Neuron (in vitro differentiated cells): ENCODE results near the gene AIF1.

ENCODE experiments used
- H2AFZ ChIP-seq: one replicate; pipeline ENCODE4 v1.6.1; 2013; ENCODE audit warnings: low read depth, mild to moderate bottlenecking, inconsistent platforms, low read length, moderate library complexity
- H3K27me3 ChIP-seq: one replicate; pipeline ENCODE4 v1.6.1; 2013; ENCODE audit warnings: low read length; ENCODE audit not compliant: insufficient read depth
- H3K36me3 ChIP-seq: one replicate; pipeline ENCODE4 v1.6.1; 2013; ENCODE audit warnings: low read length; ENCODE audit not compliant: insufficient read depth
- H3K4me1 ChIP-seq: one replicate; pipeline ENCODE4 v1.6.1; 2013; ENCODE audit warnings: low read length; ENCODE audit not compliant: insufficient read depth
- H3K4me3 ChIP-seq: 2 replicates; pipeline ENCODE4 v1.5.1; 2013; ENCODE audit warnings: mild to moderate bottlenecking, low read length, moderate library complexity
- H3K9me3 ChIP-seq: one replicate; pipeline ENCODE4 v1.6.1; 2013; ENCODE audit warnings: low read length

Gene AIF1

GRCh38 chr6:31651602-31652191 lies 36.7 kb downstream of the AIF1 start:
- peak overlapping the region; percentile 76 for H3K4me3 ChIP-seq
- H3K27me3 ChIP-seq: no peaks in the 10 kb centered on the region
- peaks cover 32% of the 10 kb centered on the region for H3K36me3 ChIP-seq
- no peaks in the 10 kb centered on the region for H3K9me3 ChIP-seq
- no peak overlapping the region for H2AFZ ChIP-seq
- peaks cover 12% of the 10 kb centered on the region for H3K4me1 ChIP-seq

- Histone ChIP-seq H2AFZ (peak overlapping the region; percentile 1), H3K27me3 (no peaks in the 10 kb centered on the region), H3K9me3 (no peaks in the 10 kb centered on the region), H3K4me1 (peaks cover 12% of the 10 kb centered on the region), H3K36me3 (peaks cover 33% of the 10 kb centered on the region), H3K4me3 (peak overlapping the region; percentile 76)
These were observed 38.1 kb downstream of the AIF1 start for GRCh38 chr6:31652925-31653724.

- Histone ChIP-seq H2AFZ (no peak overlapping the region), H3K36me3 (peaks cover 20% of the 10 kb centered on the region), H3K9me3 (no peaks in the 10 kb centered on the region), H3K4me3 (no peak overlapping the region), H3K27me3 (no peaks in the 10 kb centered on the region), H3K4me1 (peaks cover 26% of the 10 kb centered on the region)
These were observed 39.7 kb downstream of the AIF1 start for GRCh38 chr6:31654574-31655348.

- Histone ChIP-seq H3K4me1 (peaks cover 32% of the 10 kb centered on the region), H2AFZ (no peak within 1 kb of the TSS), H3K27me3 (no peaks in the 10 kb centered on the region), H3K9me3 (no peaks in the 10 kb centered on the region), H3K4me3 (no peak within 1 kb of the TSS), H3K36me3 (peaks cover 20% of the 10 kb centered on the region)
These were observed 40.6 kb downstream of the AIF1 start, which contains the start of gene APOM for GRCh38 chr6:31655349-31656237. Gene APOM, plus strand, starts transcription at chr6:31655894. Its CDS starts 73 bp downstream, at chr6:31655967.

GRCh38 chr6:31657406-31658157 lies 42.5 kb downstream of the AIF1 start:
- no peak overlapping the region for H2AFZ ChIP-seq
- H3K9me3 ChIP-seq: no peaks in the 10 kb centered on the region
- H3K36me3 ChIP-seq: peaks cover 31% of the 10 kb centered on the region
- H3K4me3 ChIP-seq: no peak overlapping the region
- H3K4me1 ChIP-seq: peaks cover 27% of the 10 kb centered on the region
- H3K27me3 ChIP-seq: no peaks in the 10 kb centered on the region

- Histone ChIP-seq H3K27me3 (no peaks in the 10 kb centered on the region), H3K36me3 (peaks cover 33% of the 10 kb centered on the region), H3K4me1 (peaks cover 29% of the 10 kb centered on the region), H3K4me3 (no peak overlapping the region), H3K9me3 (no peaks in the 10 kb centered on the region), H2AFZ (no peak overlapping the region)
These were observed 43.2 kb downstream of the AIF1 start for GRCh38 chr6:31658158-31658688.

GRCh38 chr6:31658983-31659648 lies 44.1 kb downstream of the AIF1 start:
- Histone ChIP-seq H3K4me3 (peak overlapping the region; percentile 98), H3K4me1 (peaks cover 36% of the 10 kb centered on the region), H3K9me3 (no peaks in the 10 kb centered on the region), H2AFZ (no peak overlapping the region), H3K27me3 (no peaks in the 10 kb centered on the region), H3K36me3 (peaks cover 42% of the 10 kb centered on the region)

GRCh38 chr6:31659649-31660380 lies 44.8 kb downstream of the AIF1 start:
- Histone ChIP-seq H3K4me3 (peak overlapping the region; percentile 98), H3K9me3 (no peaks in the 10 kb centered on the region), H3K36me3 (peaks cover 42% of the 10 kb centered on the region), H3K27me3 (no peaks in the 10 kb centered on the region), H2AFZ (peak overlapping the region; percentile 62), H3K4me1 (peaks cover 40% of the 10 kb centered on the region)

- Histone ChIP-seq H3K4me1 (peaks cover 40% of the 10 kb centered on the region), H3K36me3 (peaks cover 42% of the 10 kb centered on the region), H3K27me3 (no peaks in the 10 kb centered on the region), H3K4me3 (peak within 1 kb of the TSS; percentile 98), H2AFZ (peak within 1 kb of the TSS; percentile 62), H3K9me3 (no peaks in the 10 kb centered on the region)
These were observed 45.6 kb downstream of the AIF1 start, which contains the start of gene C6orf47 for GRCh38 chr6:31660381-31661261. Gene C6orf47, minus strand, starts transcription at chr6:31660778. Its CDS starts 831 bp downstream, at chr6:31659947.
